Panc1 (cell line): ENCODE measurements around the gene DYNC1I1. TPM values are rescaled to one million over a fixed set of nuclear protein-coding genes. Genes with fewer than 3 reads are reported as not detected.

Experiments used
- ATAC-seq: fragments of 200-7000 bp; cut with Tn5 transposase; 2 replicates; pipeline ENCODE4 v1.9.1; 2020; ENCODE audit warnings: mild to moderate bottlenecking, moderate library complexity
- BruUV-seq: library from RNA; stranded (reverse); fragments of 400-500 nt; replicated peaks from 2 replicates; lab custom pipeline; 2021; lab: Mats Ljungman, UMichigan
- CTCF ChIA-PET: fragments of 300-600 bp; sonication (Branson Sonifier 250); formaldehyde crosslinking; loops from one replicate; lab custom pipeline; 2022; ENCODE audit warnings: antibody characterized with exemption; lab: Charles Lee
- POLR2A ChIA-PET: fragments of 300-600 bp; sonication (Branson Sonifier 250); formaldehyde crosslinking; loops from one replicate; lab custom pipeline; 2022; ENCODE audit warnings: antibody characterized with exemption; lab: Charles Lee
- DNase-seq: peaks from one replicate; pipeline ENCODE4 v3.0.0-alpha.2; 2010; ENCODE audit warnings: low read depth, low spot score
- H3K27ac ChIP-seq: 2 replicates; pipeline ENCODE4 v1.5.1; 2011; ENCODE audit warnings: mild to moderate bottlenecking, low read length, inconsistent platforms
- H3K27me3 ChIP-seq: fragments of 200-500 bp; sonication (Bioruptor generic); 2 replicates; pipeline ENCODE4 v1.6.0; 2014; ENCODE audit warnings: low read length, inconsistent platforms; ENCODE audit not compliant: control insufficient read depth, insufficient read depth
- H3K36me3 ChIP-seq: fragments of 200-500 bp; sonication (Bioruptor generic); 2 replicates; pipeline ENCODE4 v1.5.1; 2014; ENCODE audit warnings: inconsistent platforms, mild to moderate bottlenecking, low read length, moderate library complexity; ENCODE audit not compliant: control insufficient read depth, insufficient read depth
- H3K4me1 ChIP-seq: 2 replicates; pipeline ENCODE4 v1.5.1; 2011; ENCODE audit warnings: inconsistent platforms, mild to moderate bottlenecking, low read length, moderate library complexity; ENCODE audit not compliant: control insufficient read depth, insufficient read depth
- H3K4me3 ChIP-seq, 2 experiments: 2 replicates each; pipeline ENCODE4 v1.5.1; 2011 to 2012; ENCODE audit warnings: low read depth in 2 of 2, low read length in 2 of 2, mild to moderate bottlenecking in 2 of 2, inconsistent platforms in 1 of 2, moderate library complexity in 1 of 2
- H3K9me3 ChIP-seq: fragments of 200-500 bp; sonication (Bioruptor generic); 2 replicates; pipeline ENCODE4 v1.5.1; 2014; ENCODE audit warnings: low read depth, mild to moderate bottlenecking, inconsistent platforms, low read length, moderate library complexity; ENCODE audit not compliant: control insufficient read depth, insufficient read depth
- POLR2AphosphoS5 ChIP-seq: IDR thresholded peaks from 2 replicates; pipeline ENCODE4 v1.6.1; 2012; ENCODE audit warnings: mild to moderate bottlenecking, low read depth, low read length, moderate library complexity
- SIN3A ChIP-seq: IDR thresholded peaks from 2 replicates; pipeline ENCODE4 v1.6.1; 2012; ENCODE audit warnings: low read depth, mild to moderate bottlenecking, low read length, moderate library complexity, borderline replicate concordance; ENCODE audit not compliant: insufficient read depth
- TCF7L2 ChIP-seq: IDR thresholded peaks from 2 replicates; pipeline ENCODE4 v1.6.1; 2011; ENCODE audit warnings: mild to moderate bottlenecking, low read depth, low read length, inconsistent platforms
- in situ Hi-C: cut with HindIII; loops from 2 replicates; pipeline ENCODE4 v1.10.0; 2016; ENCODE audit warnings: low sequenced_read_pairs, low pct_unique_long_range_greater_than_20kb
- intact Hi-C: fragments of 100-400 bp; cut with micrococcal nuclease; formaldehyde crosslinking; loops from one replicate; pipeline ENCODE4 v1.10.0; 2022; ENCODE audit not compliant: unreplicated experiment
- total RNA-seq: library from RNA; stranded (reverse); gene quantifications from one replicate; pipeline ENCODE4 v1.2.1, GENCODE V29; 2021; ENCODE audit not compliant: unreplicated experiment
- TF ChIP-seq, protein P1 (sequence below): fragments of 450-650 bp; IDR thresholded peaks from 2 replicates; pipeline ENCODE4 v1.5.1; 2017; ENCODE audit warnings: mild to moderate bottlenecking
- TF ChIP-seq, protein P2 (sequence below), 2 experiments: IDR thresholded peaks; 2 replicates each; pipeline ENCODE4 v1.6.1; 2011 to 2012; ENCODE audit warnings: low read depth in 2 of 2, control low read depth in 1 of 2, low read length in 1 of 2, mild to moderate bottlenecking in 1 of 2, moderate library complexity in 1 of 2; ENCODE audit not compliant: insufficient read depth in 1 of 2

The DYNC1I1 gene
- total RNA-seq, 1 experiment from 2014 or later: 0.13 TPM

DNA sequence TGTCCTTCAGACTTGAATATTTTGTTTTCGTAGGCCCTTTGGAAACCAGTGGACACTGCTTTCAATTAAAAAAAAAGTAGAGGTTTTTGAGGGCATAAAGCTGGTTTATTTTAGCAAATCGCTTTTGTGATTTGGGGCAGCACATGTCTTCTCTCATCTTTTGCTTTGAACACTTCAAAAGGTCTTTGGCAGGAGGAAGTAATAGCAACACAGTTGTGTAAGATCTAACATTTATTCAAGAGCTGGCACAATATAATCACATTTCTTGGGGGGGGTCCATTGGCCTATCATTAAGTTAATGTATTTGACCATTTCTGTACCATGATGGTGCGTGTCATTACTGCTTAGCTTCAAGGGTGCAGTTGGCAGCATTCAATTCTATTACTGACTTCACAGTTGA lies 42.4 kb downstream of the DYNC1I1 start:
- ChIA-PET CTCF (no interaction called here), POLR2A (no interaction called here)
- no TSS peak for BruUV-seq
- no peak overlapping the region for H3K4me3 ChIP-seq
- no peaks in the 10 kb centered on the region; the same call in 1 of the 2 replicates for H3K36me3 ChIP-seq
- intact Hi-C loops (no loop called here), in situ Hi-C loops (no loop called here)
- no peaks in the 10 kb centered on the region; the same call in 1 of the 2 replicates for H3K27me3 ChIP-seq
- DNase-seq: no peak
- H3K4me1 ChIP-seq: no peaks in the 10 kb centered on the region
- no peak for TF ChIP-seq SIN3A
- TF ChIP-seq, protein P1, sequence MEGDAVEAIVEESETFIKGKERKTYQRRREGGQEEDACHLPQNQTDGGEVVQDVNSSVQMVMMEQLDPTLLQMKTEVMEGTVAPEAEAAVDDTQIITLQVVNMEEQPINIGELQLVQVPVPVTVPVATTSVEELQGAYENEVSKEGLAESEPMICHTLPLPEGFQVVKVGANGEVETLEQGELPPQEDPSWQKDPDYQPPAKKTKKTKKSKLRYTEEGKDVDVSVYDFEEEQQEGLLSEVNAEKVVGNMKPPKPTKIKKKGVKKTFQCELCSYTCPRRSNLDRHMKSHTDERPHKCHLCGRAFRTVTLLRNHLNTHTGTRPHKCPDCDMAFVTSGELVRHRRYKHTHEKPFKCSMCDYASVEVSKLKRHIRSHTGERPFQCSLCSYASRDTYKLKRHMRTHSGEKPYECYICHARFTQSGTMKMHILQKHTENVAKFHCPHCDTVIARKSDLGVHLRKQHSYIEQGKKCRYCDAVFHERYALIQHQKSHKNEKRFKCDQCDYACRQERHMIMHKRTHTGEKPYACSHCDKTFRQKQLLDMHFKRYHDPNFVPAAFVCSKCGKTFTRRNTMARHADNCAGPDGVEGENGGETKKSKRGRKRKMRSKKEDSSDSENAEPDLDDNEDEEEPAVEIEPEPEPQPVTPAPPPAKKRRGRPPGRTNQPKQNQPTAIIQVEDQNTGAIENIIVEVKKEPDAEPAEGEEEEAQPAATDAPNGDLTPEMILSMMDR: no peak
- no peak for ATAC-seq
- H3K9me3 ChIP-seq: no peaks in the 10 kb centered on the region
- H3K27ac ChIP-seq: no peak overlapping the region

DNA sequence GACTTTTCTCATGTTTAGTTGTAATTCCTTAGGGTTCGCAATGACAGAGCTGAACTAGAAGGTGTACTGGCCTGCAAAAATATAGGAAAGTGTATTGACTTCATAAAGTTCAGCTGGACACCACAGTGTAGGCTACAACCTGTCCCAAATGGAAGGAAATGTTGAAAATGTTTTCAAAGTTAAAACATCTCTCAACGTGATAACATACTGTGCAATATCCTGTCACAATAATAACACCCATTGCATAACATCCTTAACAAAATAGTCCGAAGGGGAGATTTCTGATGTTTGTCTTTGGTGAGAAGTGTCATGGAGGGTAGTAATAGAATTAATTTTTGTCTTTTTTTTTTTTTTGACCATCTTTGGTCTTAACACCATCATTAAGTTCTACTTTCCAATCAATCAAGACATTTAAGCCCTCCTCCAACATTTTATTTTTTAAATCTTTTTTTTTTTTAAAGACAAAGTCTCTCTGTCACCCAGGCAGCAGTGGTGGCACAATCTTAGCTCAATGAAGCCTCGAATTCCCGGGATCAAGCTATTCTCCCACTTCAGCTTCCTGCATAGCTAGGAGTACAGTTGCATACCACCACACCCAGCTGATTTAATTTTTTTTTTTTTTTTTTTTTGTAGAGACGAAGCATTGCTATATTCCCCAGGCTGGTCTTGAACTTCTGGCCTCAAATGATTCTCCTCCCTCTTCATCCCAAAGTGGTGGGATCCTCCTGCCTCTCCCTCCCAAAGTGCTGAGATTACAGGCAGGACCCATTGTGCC lies 45.7 kb downstream of the DYNC1I1 start:
- BruUV-seq: no TSS peak
- in situ Hi-C loops: no loop called here
- CTCF ChIA-PET: no interaction called here

More for the DNA sequence above, 45.7 kb downstream of the DYNC1I1 start:
- POLR2A ChIA-PET: no interaction called here
- ATAC-seq: no peak
- intact Hi-C loops: no loop called here
- Histone ChIP-seq H3K27ac (no peak overlapping the region), H3K27me3 (no peaks in the 10 kb centered on the region), H3K9me3 (no peaks in the 10 kb centered on the region), H3K4me3 (no peak overlapping the region), H3K36me3 (no peaks in the 10 kb centered on the region), H3K4me1 (no peaks in the 10 kb centered on the region)
- DNase-seq: no peak
- TF ChIP-seq, protein P1: no peak
- no peak for TF ChIP-seq POLR2AphosphoS5
- no peak for TF ChIP-seq SIN3A
- no peak for TF ChIP-seq TCF7L2
- TF ChIP-seq, protein P2, sequence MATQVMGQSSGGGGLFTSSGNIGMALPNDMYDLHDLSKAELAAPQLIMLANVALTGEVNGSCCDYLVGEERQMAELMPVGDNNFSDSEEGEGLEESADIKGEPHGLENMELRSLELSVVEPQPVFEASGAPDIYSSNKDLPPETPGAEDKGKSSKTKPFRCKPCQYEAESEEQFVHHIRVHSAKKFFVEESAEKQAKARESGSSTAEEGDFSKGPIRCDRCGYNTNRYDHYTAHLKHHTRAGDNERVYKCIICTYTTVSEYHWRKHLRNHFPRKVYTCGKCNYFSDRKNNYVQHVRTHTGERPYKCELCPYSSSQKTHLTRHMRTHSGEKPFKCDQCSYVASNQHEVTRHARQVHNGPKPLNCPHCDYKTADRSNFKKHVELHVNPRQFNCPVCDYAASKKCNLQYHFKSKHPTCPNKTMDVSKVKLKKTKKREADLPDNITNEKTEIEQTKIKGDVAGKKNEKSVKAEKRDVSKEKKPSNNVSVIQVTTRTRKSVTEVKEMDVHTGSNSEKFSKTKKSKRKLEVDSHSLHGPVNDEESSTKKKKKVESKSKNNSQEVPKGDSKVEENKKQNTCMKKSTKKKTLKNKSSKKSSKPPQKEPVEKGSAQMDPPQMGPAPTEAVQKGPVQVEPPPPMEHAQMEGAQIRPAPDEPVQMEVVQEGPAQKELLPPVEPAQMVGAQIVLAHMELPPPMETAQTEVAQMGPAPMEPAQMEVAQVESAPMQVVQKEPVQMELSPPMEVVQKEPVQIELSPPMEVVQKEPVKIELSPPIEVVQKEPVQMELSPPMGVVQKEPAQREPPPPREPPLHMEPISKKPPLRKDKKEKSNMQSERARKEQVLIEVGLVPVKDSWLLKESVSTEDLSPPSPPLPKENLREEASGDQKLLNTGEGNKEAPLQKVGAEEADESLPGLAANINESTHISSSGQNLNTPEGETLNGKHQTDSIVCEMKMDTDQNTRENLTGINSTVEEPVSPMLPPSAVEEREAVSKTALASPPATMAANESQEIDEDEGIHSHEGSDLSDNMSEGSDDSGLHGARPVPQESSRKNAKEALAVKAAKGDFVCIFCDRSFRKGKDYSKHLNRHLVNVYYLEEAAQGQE (IDR thresholded peaks at IDR 0.05; ENCODE audit: insufficient read depth in 1 of 2, low read depth in 2 of 2, low read length in 1 of 2): no peak
